NCI-H226 (cell line): Measurements from ENCODE around the gene MAP10.
"Not testable (repeated sequence)": the region's sequence is repeated elsewhere in the genome, so short reads cannot be mapped to it uniquely, and the experiment has no call there.

Experiments
- DNase-seq: peaks from one replicate; pipeline ENCODE4 v3.0.0-alpha.2; 2015

The MAP10 gene, protein sequence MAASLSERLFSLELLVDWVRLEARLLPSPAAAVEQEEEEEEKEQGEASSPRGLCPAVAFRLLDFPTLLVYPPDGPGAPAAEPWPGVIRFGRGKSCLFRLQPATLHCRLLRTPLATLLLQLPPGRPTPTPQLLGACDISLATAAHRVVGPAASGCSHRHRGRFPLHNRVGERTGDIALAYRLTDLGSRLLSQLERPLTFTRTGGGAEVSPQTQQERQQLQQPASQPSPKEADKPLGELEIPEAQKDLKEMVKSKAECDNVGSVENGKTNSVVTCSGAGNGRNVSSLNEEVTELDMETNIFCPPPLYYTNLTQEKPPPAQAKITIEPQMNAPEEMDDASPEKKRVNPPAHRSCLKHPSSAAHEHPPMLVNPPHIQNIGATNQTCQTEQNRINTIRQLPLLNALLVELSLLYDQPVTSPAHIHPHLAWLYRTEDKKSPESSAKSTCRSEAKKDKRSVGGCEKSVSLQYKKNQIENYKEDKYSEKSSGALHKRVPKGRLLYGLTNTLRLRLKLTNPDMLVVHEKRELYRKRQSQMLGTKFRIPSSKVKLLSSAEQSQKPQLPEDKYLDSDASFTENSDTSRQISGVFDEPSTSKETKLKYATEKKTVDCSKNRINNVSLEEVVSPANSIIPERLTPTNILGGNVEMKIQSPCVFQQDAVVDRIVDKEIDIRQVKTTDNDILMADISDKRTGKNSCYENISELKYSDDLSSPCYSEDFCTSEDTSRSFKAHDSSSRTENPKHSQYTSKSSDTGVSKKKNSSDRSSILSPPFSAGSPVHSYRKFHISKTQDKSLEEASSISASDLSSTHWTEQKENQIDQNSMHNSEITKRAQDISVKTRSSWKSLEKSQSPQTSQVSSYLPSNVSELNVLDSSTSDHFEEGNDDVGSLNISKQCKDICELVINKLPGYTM

DNA sequence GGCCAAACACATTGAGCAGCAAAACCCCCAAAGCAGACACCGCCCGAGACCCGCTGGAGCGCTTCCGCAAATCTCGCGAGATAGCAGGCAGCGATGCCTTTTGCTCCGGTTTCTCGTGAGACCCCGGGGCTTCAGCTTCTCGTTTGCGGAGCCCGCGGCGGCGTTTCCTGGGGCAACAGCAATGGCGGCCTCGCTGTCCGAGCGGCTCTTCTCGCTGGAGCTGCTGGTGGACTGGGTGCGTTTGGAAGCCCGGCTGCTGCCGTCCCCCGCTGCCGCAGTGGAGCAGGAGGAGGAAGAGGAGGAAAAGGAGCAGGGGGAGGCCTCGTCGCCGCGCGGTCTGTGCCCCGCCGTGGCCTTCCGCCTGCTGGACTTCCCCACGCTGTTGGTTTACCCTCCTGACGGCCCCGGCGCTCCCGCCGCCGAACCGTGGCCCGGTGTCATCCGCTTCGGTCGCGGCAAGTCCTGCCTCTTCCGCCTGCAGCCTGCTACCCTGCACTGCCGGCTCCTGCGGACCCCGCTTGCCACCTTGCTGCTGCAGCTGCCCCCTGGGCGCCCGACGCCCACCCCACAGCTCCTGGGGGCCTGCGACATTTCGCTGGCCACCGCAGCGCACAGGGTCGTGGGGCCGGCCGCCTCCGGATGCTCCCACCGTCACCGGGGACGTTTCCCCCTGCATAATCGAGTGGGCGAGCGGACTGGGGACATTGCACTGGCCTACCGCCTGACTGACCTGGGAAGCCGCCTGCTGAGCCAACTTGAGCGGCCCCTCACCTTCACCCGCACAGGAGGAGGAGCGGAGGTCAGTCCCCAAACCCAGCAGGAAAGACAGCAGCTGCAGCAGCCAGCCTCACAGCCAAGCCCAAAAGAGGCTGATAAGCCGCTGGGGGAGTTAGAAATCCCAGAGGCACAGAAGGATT, at the start of gene MAP10:
MAP10 (plus strand) TSS at position 148 of the 917 bp plus-strand sequence; CDS start at position 182, 34 bp downstream.
- DNase-seq, result peak; percentile 35

- DNase-seq, result no peak
Observed at GRCh38 chr1:232764458-232765251, 40.6 kb upstream of the MAP10 start.

GRCh38 chr1:232765542-232765941, 39.7 kb upstream of the MAP10 start:
- no peak for DNase-seq

DNA sequence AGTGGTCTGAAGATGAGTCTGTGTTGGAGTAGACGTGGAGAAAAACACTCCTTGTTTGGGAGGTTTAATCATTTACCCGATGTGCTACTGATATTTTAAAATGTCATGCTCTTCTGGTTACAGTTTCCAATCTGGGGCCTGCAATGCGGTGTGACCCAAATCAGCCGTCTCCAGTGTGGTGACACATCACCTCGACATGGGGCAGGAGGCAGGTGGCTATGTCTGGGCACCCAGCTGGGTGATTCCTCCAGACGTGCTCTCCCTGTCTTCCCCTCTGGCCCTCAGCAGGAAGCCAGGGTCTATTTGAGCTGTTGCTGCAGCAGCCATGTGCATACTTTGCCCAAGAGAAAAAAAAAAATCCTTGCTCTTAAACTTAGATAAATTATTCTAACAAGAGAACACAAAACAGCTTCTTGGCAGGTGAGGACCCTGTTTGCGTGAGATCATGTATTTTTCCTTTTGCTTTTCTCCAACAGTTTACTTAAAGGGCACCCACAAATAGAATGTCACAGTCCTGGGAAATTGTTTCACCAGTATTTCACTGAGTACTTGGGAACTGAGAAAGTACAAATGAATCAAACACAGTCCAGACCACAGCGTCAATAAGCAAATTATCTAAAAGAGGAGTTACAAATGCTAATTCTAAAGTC, 38.9 kb upstream of the MAP10 start:
- DNase-seq, result no peak

- DNase-seq, result no peak
Observed at GRCh38 chr1:232766904-232767303, 38.3 kb upstream of the MAP10 start.

GRCh38 chr1:232767305-232768074, 37.7 kb upstream of the MAP10 start:
- DNase-seq, result peak; percentile 53

- DNase-seq, result no peak
Observed at GRCh38 chr1:232768793-232769192, 36.4 kb upstream of the MAP10 start.

- no peak for DNase-seq
Observed at GRCh38 chr1:232769733-232770132, 35.5 kb upstream of the MAP10 start.

- DNase-seq, result no peak
Observed at GRCh38 chr1:232773752-232774151, 31.5 kb upstream of the MAP10 start.

- no peak for DNase-seq
Observed at GRCh38 chr1:232776526-232777106, 28.6 kb upstream of the MAP10 start.

- DNase-seq, result no peak
Observed at GRCh38 chr1:232780354-232780753, 24.9 kb upstream of the MAP10 start.

DNA sequence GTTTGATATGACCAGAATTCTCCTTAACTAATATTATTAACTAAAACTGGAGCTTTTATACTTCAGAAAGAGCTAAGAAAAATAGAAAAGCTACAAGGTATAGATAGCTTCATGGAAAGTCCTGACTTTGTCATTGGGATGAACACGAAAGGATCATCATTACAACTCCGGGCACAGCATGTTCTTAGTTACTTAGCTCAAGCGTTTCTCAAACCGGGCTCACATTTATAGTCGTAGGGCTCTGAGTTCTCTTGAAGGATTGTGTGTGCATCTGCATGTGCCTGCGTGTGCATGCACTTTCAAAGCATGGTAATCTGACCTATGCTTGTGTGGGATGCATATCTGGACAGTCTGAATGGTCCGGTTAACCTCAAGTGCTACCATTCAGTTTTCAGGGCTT, 20.4 kb upstream of the MAP10 start:
- DNase-seq, result no peak

DNA sequence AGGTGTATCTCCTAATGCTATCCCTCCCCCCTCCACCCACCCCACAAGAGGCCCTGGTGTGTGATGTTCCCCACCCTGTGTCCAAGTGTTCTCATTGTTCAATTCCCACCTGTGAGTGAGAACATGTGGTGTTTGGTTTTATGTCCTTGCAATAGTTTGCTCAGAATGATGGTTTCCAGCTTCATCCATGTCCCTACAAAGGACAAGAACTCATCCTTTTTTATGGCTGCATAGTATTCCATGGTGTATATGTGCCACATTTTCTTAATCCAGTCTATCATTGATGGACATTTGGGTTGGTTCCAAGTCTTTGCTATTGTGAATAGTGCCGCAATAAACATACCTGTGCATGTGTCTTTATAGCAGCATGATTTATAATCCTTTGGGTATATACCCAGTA, 19.6 kb upstream of the MAP10 start:
- not testable (repeated sequence) for DNase-seq

DNA sequence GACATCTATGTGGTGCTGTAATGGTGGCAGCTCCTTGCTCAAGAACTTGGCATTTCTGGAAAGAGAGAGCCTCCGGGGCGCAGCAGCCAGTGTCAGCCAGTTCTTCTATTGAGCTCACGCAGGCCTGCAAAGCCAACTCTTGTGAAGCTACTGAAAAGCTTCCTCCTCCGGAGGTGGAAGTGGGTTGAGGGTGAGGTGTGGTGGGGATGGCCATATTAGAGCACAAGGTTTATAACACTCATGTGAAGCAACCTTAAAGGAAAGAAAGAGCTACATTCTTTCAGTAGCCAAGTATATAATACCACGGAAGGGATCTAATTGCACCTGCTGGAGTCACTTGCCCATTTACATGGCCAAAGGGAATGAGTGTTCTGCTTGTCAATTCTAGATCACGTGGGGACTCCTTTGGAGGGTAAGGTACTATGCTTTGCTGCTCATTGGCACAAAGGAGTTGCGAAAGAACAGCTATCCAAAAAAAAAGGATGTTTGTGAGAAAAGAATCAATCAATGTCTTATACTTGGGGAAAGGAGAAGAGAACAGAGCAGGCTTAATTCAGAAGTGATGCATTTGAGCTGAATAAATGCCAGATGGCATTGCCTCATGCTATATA, 18.3 kb upstream of the MAP10 start:
- DNase-seq, result no peak

DNA sequence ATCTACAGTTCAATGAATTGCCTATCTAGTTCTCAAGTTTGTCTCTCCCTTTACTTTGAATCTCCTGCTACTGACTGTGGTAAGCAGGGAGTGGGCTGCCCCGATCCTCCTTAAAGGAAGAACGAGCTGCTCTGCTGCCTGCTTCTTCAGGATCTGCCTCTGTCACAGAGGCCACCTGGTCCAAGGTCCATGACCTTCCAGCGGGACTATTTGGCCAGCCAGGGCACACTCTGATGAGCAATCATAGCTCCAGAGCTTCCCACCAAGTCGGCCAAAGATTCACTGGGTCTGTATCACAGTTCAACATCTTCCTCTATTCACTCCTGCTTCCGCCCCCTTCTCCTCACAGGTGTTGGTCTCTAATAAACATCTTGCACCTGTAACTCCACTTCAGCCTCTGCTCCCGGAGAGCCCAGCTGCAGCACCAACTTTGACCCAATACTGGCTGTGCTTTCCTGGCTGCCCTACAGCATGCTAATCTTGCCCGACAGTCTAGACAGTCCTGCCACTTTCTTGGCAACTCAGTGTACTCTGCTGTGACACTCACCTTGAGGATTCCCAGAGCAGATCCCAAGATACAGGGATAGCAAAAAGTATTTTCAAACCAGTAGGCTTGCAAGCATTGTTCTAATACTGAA, 16.9 kb upstream of the MAP10 start:
- no peak for DNase-seq

GRCh38 chr1:232789651-232790050, 15.6 kb upstream of the MAP10 start:
- DNase-seq, result no peak

GRCh38 chr1:232792949-232793348, 12.3 kb upstream of the MAP10 start:
- DNase-seq, result no peak

GRCh38 chr1:232793944-232794343, 11.3 kb upstream of the MAP10 start:
- peak; percentile 1 for DNase-seq

DNA sequence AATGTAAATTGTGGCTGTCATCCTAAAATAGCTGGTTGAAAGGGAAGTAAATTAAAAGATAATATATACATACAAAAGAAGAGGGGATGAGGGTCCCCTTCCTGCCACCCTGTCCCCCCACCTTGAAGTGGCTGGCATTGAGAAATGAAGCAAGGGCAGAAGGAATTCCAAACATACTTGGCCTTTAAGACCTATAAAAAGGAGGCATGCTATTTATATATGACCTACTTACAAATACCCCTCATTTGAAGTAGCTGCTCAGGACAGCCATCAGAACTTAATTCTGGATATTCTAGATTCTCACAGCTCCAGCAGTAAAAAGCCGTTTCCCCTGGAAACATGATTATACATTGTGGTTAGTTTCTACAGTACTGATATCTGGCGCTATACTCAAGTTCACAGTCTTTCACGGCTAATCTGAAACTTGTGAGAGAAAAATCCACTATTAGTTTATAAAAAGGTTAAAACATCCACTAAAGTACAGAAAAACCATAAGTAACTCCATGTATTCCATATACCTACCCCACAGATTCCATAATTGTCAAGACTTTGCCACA, 9.6 kb upstream of the MAP10 start:
- DNase-seq, result no peak
